ENCODE data around the gene MYMX.

- TF ChIP-seq EP300 (IDR thresholded peaks at IDR 0.05; ENCODE audit: low read depth in 2 of 2, low read length in 2 of 2) (no peak), EP300 (CRISPR knock-in tag; IDR thresholded peaks at IDR 0.05; ENCODE audit: borderline replicate concordance) (no peak), DPF2 (CRISPR knock-in tag; IDR thresholded peaks at IDR 0.05; ENCODE audit: borderline replicate concordance, low read depth) (no peak), SAP130 (CRISPR knock-in tag; IDR thresholded peaks at IDR 0.05; ENCODE audit: low read depth) (no peak)
Measured at GRCh38 chr6:44183783-44184182, 32.9 kb upstream of the MYMX start.
